Heart right ventricle (tissue), 16 donors: ENCODE data around the gene ANO1. TPM values are rescaled to one million over a fixed set of nuclear protein-coding genes. Genes with fewer than 3 reads are reported as not detected.

Experiments
- ATAC-seq, 8 donors: fragments of 200-7000 bp; cut with Tn5 transposase; one replicate each; pipeline ENCODE4 v1.9.1; 2020; ENCODE audit warnings: mild to moderate bottlenecking in 8 of 8, moderate library complexity in 8 of 8, moderate number of reproducible peaks in 1 of 8
- DNase-seq, 2 donors: peaks; one replicate each; pipeline ENCODE4 v3.0.0-alpha.2; 2020
- H3K27ac ChIP-seq, 10 donors: fragments of 200-600 bp; sonication (generic) in 2 of 10; one replicate each; pipeline versions ENCODE4 v1.5.0 to v1.8.0; 2020 to 2022; ENCODE audit warnings: mild to moderate bottlenecking in 3 of 10
- H3K27me3 ChIP-seq, 7 donors: fragments of 200-600 bp; one replicate each; pipeline ENCODE4 v1.8.0; 2021 to 2022; ENCODE audit warnings: mild to moderate bottlenecking in 2 of 7
- H3K36me3 ChIP-seq, 9 donors: fragments of 200-600 bp; sonication (generic) in 1 of 9; one replicate each; pipeline versions ENCODE4 v1.5.0 to v1.8.0; 2020 to 2022; ENCODE audit warnings: mild to moderate bottlenecking in 2 of 9
- H3K4me1 ChIP-seq, 9 donors: fragments of 200-600 bp; sonication (generic) in 1 of 9; one replicate each; pipeline versions ENCODE4 v1.5.0 to v1.8.0; 2020 to 2022; ENCODE audit warnings: mild to moderate bottlenecking in 4 of 9
- H3K4me3 ChIP-seq, 10 donors: fragments of 200-600 bp; sonication (generic) in 2 of 10; one replicate each; pipeline versions ENCODE4 v1.5.0 to v1.8.0; 2020 to 2022; ENCODE audit warnings: mild to moderate bottlenecking in 7 of 10, moderate library complexity in 2 of 10
- H3K9me3 ChIP-seq, 11 donors: fragments of 200-600 bp in 10 of 11; sonication (generic) in 2 of 11; one replicate each; pipeline versions ENCODE4 v1.5.0 to v1.8.0; 2013 to 2022; ENCODE audit warnings: mild to moderate bottlenecking in 2 of 11, control low read depth in 1 of 11, moderate library complexity in 1 of 11
- WGBS, 2 donors: extraction: QIAGEN DNeasy Blood & Tissue Kit; methylation state at CpG; one replicate each; pipeline ENCODE4 v1.1.7; 2013; ENCODE audit warnings: inconsistent platforms in 1 of 2; 5-methylcytosine and 5-hydroxymethylcytosine counted together
- intact Hi-C, 10 donors: fragments of 100-400 bp; cut with DNase I; formaldehyde crosslinking; loops; one replicate each; pipeline versions ENCODE4 v1.11.1 to v1.14.2; 2022
- polyA plus RNA-seq, 2 donors: library from polyadenylated mRNA; stranded (reverse); fragments of 200-250 nt; gene quantifications; one replicate each; pipeline ENCODE4 v1.2.3, GENCODE V29; 2013
- total RNA-seq, 10 donors: library from RNA; stranded (reverse); fragmentation: NEBNext Ultra II Directional in 3 of 10; extraction: Animal tissue kit (Norgen Biotek cat#: 25700) in 3 of 10; gene quantifications; one replicate each; pipeline versions ENCODE4 v1.2.1 to v1.2.4, GENCODE V29; 2021 to 2023
- TF ChIP-seq, protein P1 (sequence below), 9 donors: fragments of 200-600 bp; sonication (generic) in 2 of 9; IDR thresholded peaks; one replicate each; pipeline versions ENCODE4 v1.5.0 to v1.8.0; 2021 to 2022; ENCODE audit warnings: antibody characterized with exemption in 9 of 9, mild to moderate bottlenecking in 5 of 9, moderate library complexity in 1 of 9
- donor health status: Arrhythmogenic right ventricular cardiomyopathy.
- donor health status: ischemic (EF 13 %, LVEDD 7.1; RV severe dilation, severe dysfunction).
- donor health status: healthy with polysubstance abuse.
- donor health status: DM: no; HTN: yes; CAD: no.
- donor health status: DM: no; HTN: no; CAD: no.
- donor health status: ischemic (EF 25% LVEDD 6.9; RV normal size, moderate dysfunction).
- donor health status: ischemic (EF 25% LVEDD 5.7; RV mildly dilated, moderate dysfunction).
- donor health status: healthy.
- donor health status: DM: yes; HTN: yes; CAD: no.
- donor health status: Ischemic cardiomyopathy.
- donor health status: ischemic (EF 35%, LVEDD 5.7; RV mildly dilated, moderate dysfunction).
- donor health status: nonischemic (EF 11% LVEDD 7.7; RV severe dilation, severe dysfunction).
- donor health status: DM: yes; HTN: yes; CAD: no.
- donor health status: PGD.
- donor health status: ischemic (EF 29% LVEDD 5.4; RV normal size, mild dysfunction).
- donor health status: nonischemic (EF 23%, LVEDD 6.1; RV moderate dilation, normal function).

The ANO1 gene
- total and polyA plus RNA-seq, 12 donors = 6.6 to 13.8 (median 9.7) TPM

DNA sequence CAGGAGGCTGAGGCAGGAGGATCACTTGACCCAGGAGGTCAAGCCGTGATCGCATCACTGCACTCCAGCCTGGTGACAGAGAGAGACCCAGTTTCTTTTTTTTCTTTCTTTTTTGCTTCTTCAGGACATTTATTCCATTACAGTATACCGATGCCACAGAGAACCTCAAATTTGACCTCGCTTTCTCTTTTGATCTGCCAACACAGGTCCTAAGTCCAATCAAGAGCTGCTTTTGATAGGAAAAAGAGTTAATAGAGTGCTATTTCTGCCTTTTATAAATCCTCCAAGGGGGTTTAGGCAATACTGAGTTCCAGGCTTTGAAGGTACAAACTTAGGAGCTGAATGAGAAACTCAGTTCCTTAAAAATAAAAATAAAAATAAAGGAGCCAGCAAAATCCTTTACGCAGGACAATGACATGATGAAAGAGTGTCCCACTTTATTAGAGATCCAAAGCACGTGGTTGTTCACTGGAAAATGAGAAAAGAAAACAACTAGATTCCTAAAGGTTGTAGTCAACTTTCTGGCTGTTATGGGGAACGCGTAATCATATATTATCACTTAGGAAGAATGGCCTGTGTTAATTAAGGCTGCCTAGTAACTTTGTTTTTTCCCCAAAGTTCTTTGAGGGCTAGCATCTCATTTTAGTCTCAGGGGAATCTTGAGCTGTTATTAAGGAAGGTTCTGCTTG, 152.2 kb downstream of the ANO1 start:
- Histone ChIP-seq H3K27ac (peak overlapping the region in 5 of 10 donors; percentile 25 to 68 (median 42)), H3K4me1 (peaks cover 0 to 15% (median 6%) of the 10 kb centered on the region in 9 donors), H3K27me3 (no peaks in the 10 kb centered on the region), H3K9me3 (peaks cover 0 to 6% (median 0%) of the 10 kb centered on the region in 11 donors), H3K4me3 (no peak overlapping the region), H3K36me3 (no peaks in the 10 kb centered on the region)
- intact Hi-C loops = no loop called here
- 81% methylated on average over 8 of the region's 8 CpGs for WGBS, 2 donors
- no peak for ATAC-seq
- DNase-seq = no peak
- TF ChIP-seq, protein P1, sequence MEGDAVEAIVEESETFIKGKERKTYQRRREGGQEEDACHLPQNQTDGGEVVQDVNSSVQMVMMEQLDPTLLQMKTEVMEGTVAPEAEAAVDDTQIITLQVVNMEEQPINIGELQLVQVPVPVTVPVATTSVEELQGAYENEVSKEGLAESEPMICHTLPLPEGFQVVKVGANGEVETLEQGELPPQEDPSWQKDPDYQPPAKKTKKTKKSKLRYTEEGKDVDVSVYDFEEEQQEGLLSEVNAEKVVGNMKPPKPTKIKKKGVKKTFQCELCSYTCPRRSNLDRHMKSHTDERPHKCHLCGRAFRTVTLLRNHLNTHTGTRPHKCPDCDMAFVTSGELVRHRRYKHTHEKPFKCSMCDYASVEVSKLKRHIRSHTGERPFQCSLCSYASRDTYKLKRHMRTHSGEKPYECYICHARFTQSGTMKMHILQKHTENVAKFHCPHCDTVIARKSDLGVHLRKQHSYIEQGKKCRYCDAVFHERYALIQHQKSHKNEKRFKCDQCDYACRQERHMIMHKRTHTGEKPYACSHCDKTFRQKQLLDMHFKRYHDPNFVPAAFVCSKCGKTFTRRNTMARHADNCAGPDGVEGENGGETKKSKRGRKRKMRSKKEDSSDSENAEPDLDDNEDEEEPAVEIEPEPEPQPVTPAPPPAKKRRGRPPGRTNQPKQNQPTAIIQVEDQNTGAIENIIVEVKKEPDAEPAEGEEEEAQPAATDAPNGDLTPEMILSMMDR (IDR thresholded peaks at IDR 0.05) = no peak

DNA sequence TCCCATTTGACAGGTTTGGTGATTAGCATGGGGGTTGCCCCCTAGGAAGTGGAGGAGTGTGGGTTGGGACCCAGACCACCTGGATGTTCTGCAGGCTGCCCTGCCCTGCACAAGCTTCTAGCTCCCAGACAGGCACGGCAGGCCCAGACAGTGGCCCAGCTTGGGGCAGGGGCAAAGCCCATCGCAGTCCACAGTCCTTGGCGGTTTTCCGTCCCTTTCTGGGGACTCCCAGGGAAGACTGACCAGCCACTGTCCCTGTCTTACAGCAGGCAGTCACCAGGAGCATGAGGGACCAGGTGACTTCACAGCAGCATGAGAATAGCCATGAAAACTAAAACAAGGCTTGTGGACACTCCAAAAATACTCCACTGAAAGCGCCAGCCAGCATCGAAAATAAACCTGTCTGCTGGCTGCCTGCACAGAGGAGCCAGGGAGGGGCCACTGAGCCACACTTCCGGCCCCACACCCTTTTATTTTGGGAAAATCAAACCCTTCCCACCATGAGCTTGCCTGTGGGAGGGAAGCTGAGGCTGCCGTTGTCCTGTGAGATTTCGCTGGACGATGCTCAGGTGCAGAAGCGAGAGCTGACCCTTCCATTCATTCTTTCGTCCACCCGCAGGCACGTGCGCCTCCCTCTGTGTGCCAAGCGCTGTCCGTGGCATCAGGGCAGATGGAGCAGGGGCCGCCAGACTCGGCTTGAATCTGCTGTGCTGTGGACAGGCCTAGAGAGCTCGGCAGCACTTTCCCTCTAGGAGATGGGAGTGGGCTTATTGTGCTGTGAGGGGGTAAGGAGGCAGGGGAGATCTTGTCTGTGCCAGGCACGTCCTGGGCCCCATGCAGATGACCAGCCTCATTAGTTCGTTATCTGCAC, 153.0 kb downstream of the ANO1 start:
- 54 to 59% methylated on average over 22 of the region's 22 CpGs for WGBS, 2 donors
- intact Hi-C loops = no loop called here

DNA sequence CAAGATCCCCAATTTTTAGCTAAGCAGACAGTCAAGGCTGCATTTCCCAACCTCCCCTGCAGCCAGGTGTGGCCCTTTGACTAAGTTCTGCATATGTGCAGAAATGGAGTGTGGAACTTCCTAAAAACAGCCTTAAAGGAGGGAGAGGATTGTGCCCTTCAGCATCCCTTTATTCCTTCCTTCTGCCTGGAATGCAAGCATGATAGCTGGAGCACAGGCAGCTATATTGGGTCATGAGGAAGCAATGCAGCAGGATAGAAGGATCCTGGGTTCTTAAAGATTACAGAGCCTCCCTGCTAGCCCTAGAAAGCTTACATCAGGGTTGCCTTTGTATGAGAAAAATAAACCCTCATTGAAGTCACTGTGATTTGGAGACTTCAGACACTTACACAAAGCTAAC, 154.9 kb downstream of the ANO1 start:
- H3K27ac ChIP-seq = no peak overlapping the region
- intact Hi-C loops = no loop called here
- peaks cover 0 to 6% (median 0%) of the 10 kb centered on the region in 11 donors for H3K9me3 ChIP-seq
- H3K27me3 ChIP-seq = no peaks in the 10 kb centered on the region
- no peak overlapping the region for H3K4me3 ChIP-seq
- no peak for ATAC-seq
- H3K36me3 ChIP-seq = no peaks in the 10 kb centered on the region
- TF ChIP-seq, protein P1 (IDR thresholded peaks at IDR 0.05) = no peak
- DNase-seq = no peak
- H3K4me1 ChIP-seq = peaks cover 0 to 15% (median 6%) of the 10 kb centered on the region in 9 donors

More for the DNA sequence above, 153.0 kb downstream of the ANO1 start:
- DNase-seq (no peak), ATAC-seq (peak; percentile 55 to 87 (median 66))
- peak overlapping the region in 6 of 10 donors; percentile 19 to 68 (median 36) for H3K27ac ChIP-seq
- peaks cover 0 to 15% (median 6%) of the 10 kb centered on the region in 9 donors for H3K4me1 ChIP-seq
- TF ChIP-seq, protein P1 (IDR thresholded peaks at IDR 0.05) = no peak
- H3K27me3 ChIP-seq = no peaks in the 10 kb centered on the region
- H3K36me3 ChIP-seq = no peaks in the 10 kb centered on the region
- peaks cover 0 to 6% (median 0%) of the 10 kb centered on the region in 11 donors for H3K9me3 ChIP-seq
- H3K4me3 ChIP-seq = no peak overlapping the region

DNA sequence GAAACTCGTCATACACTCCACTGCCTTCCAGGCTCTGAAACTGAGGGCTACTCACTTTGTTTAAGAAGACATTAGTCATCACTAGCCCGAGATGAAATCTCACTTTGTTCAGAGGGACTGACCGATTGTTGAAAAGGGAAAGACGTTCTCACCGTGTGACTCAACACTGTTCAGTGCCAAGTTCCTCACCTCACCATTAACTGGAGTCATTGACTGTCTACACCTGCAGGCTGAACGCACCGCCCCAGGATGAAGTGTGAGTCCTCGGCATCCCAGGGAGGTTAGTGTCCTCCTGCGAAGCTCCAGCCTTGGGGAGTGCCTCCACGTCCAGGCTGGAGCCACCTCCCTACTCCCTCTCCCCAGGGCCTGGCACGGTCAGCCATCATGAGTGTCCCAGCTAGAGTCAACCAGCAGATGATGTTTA, 155.4 kb downstream of the ANO1 start:
- no peaks in the 10 kb centered on the region for H3K27me3 ChIP-seq
- TF ChIP-seq, protein P1 (IDR thresholded peaks at IDR 0.05) = no peak
- ATAC-seq (no peak), DNase-seq (no peak)
- WGBS, 2 donors = 69 to 70% methylated on average over 11 of the region's 11 CpGs
- peaks cover 0 to 15% (median 6%) of the 10 kb centered on the region in 9 donors for H3K4me1 ChIP-seq
- no peaks in the 10 kb centered on the region for H3K36me3 ChIP-seq
- H3K9me3 ChIP-seq = peaks cover 0 to 6% (median 0%) of the 10 kb centered on the region in 11 donors
- intact Hi-C loops = no loop called here
- no peak overlapping the region for H3K27ac ChIP-seq
- H3K4me3 ChIP-seq = no peak overlapping the region
